ACC112 (cell line): ENCODE measurements around the gene ZBTB7C.

Experiments used
- H2AFZ ChIP-seq: fragments of 200-600 bp; sonication (generic); one replicate; pipeline ENCODE4 v1.6.0; 2017; ENCODE audit warnings: antibody characterized with exemption, low read length; ENCODE audit not compliant: unreplicated experiment
- H3K27ac ChIP-seq: fragments of 200-600 bp; sonication (generic); 2 replicates; pipeline ENCODE4 v1.5.1; 2014; ENCODE audit warnings: low read depth, mild to moderate bottlenecking, antibody characterized with exemption, low read length, moderate library complexity
- H3K27me3 ChIP-seq: fragments of 200-600 bp; sonication (generic); 2 replicates; pipeline ENCODE4 v1.6.1; 2014; ENCODE audit warnings: mild to moderate bottlenecking, antibody characterized with exemption, low read length, moderate library complexity, mixed read lengths; ENCODE audit not compliant: insufficient read depth
- H3K36me3 ChIP-seq: fragments of 200-600 bp; sonication (generic); 2 replicates; pipeline ENCODE4 v1.6.1; 2016; ENCODE audit warnings: mild to moderate bottlenecking, antibody characterized with exemption, low read length, moderate library complexity, mixed read lengths; ENCODE audit not compliant: insufficient read depth
- H3K4me1 ChIP-seq: fragments of 200-600 bp; sonication (generic); one replicate; pipeline ENCODE4 v1.6.1; 2016; ENCODE audit warnings: low read length, mixed read lengths; ENCODE audit not compliant: insufficient read depth, unreplicated experiment, control insufficient read depth
- H3K4me3 ChIP-seq: fragments of 200-600 bp; sonication (generic); 2 replicates; pipeline ENCODE4 v1.5.1; 2014; ENCODE audit warnings: mild to moderate bottlenecking, low read depth, low read length
- H3K79me2 ChIP-seq: fragments of 200-600 bp; sonication (generic); one replicate; pipeline ENCODE4 v1.6.0; 2016; ENCODE audit warnings: low read length; ENCODE audit not compliant: control insufficient read depth, unreplicated experiment, insufficient read depth

ZBTB7C gene

DNA sequence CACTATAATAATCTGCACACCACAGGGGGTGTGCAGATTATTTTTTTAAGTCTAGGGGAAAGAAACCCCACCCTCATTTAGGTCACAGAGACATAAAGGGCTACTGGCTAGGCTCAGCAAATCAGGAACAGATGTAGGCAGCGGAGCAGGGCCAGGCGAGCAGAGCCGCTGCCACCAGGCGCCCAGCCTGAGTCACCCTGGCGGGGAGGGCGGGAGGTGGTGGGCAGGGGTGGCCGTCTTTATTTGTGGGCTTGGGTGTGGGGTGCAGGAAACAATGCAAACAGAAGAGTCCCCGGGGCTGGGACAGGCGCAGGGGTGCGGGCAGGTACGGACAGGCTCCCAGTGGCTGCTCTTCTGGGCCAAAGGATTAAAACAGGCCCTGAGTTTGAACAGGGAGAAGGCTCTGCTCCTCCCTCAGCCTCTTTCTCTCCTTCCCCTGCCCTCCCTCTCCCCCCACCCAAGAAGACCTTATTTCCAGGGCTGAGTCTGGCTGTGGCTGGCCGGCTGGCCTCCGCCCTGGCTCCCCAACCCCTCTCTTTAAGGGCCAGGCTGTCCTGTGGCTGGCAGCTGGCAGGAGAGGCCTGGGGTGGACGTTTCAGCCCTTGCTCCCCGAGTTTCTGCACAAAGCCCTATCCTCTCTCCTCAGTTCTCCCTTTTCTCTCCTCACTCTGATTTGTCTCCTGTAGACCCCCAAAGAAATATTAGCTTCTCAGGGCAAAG is 335.8 kb downstream of the ZBTB7C start:
- no peak overlapping the region for H3K27ac ChIP-seq

DNA sequence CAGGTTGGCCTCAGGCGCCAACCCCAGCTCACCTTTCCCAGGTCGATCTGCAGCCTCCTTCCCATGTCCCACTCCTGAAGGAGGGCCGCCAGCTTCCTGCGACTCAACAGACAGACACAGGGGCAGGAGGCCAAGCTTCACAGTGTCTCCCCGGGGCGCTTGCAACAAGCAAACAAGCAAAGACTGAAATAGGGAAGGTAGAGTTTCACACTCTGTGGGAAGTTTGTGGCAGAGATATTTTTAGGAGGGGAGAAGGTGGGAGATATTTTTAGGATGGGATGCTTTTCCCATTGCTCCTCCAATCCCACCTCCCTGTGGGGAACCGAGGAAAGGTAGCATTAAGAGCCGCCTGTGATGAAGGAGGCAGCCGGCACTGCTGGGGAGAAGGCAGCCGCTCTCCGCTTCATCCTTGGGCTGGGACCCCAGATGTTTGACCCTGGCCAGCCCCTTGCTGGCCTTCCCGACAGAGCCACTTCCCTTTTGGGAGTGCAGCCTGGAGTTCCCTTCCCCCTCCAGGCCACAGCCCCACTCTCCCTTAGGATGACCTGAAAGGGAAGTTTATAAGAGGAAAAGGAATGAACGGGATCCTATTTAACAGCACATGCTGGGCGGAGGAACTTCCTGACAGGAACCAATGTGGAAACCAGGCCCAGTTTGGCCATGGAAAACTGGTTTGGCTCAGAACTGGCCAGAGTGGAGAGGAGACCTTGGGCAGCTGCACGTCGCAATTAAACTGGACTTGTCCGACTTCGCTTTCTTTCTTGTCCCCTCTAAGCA is 336.6 kb downstream of the ZBTB7C start:
- Histone ChIP-seq H3K4me1 (no peaks in the 10 kb centered on the region), H3K79me2 (no peaks in the 10 kb centered on the region), H3K36me3 (no peaks in the 10 kb centered on the region), H3K4me3 (no peak overlapping the region), H3K27ac (no peak overlapping the region), H3K27me3 (peaks cover 70% of the 10 kb centered on the region), H2AFZ (no peak overlapping the region)

More for the DNA sequence above, 335.8 kb downstream of the ZBTB7C start:
- Histone ChIP-seq H2AFZ (no peak overlapping the region), H3K4me3 (no peak overlapping the region), H3K27me3 (peaks cover 70% of the 10 kb centered on the region), H3K79me2 (no peaks in the 10 kb centered on the region), H3K4me1 (no peaks in the 10 kb centered on the region), H3K36me3 (no peaks in the 10 kb centered on the region)

DNA sequence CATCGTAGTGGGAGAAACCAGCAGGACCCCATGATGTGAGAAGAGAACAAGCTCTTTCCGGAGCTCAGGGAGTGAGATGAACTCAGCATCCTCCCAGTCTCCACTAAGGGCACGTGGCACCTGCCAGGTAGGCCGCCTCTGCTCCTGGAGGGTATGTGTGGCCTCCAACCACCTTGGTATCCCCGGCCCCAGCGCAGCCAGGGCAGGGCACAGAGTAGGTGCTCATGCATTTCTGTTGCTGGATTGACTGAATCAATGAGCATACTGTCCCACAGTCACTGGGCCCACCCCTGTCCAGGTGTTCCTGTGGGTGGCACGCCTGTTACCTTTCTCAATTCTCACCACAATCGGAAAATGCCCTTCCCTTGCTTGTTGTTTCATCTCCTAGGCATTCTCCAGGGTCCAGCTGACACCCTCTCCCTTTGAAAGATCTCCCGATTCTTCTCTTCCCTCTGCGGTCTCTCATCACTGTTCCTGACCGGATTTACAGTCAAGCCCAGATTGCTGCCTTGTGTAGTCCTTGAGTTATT is 340.2 kb downstream of the ZBTB7C start:
- no peaks in the 10 kb centered on the region for H3K79me2 ChIP-seq
- no peak overlapping the region for H3K4me3 ChIP-seq
- H3K36me3 ChIP-seq: no peaks in the 10 kb centered on the region
- H3K4me1 ChIP-seq: no peaks in the 10 kb centered on the region
- H3K27ac ChIP-seq: no peak overlapping the region
- no peak overlapping the region for H2AFZ ChIP-seq
- peaks cover 71% of the 10 kb centered on the region for H3K27me3 ChIP-seq

DNA sequence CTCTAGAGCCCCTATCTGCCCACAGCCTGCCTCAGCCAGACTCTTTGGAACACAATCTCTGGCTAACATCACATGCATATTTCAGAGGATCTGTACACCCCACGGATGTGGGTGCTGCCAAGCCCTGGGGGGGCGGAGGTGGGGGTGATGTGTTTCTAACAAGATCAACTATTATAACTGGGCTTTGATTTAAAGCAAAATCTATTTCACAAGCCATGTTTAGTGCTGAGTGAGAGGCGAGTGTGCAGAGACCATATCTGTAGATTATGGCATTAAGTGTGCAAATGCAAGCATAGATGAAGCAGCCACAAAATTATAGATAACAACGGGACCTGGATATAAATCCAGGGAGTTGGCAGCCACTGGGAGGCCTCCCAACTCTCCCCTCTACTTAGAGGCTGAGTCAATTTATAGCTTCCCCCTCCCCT is 342.9 kb downstream of the ZBTB7C start:
- Histone ChIP-seq H3K79me2 (no peaks in the 10 kb centered on the region), H3K4me3 (no peak overlapping the region), H3K27me3 (peaks cover 75% of the 10 kb centered on the region), H3K4me1 (no peaks in the 10 kb centered on the region), H2AFZ (no peak overlapping the region), H3K27ac (no peak overlapping the region), H3K36me3 (no peaks in the 10 kb centered on the region)

DNA sequence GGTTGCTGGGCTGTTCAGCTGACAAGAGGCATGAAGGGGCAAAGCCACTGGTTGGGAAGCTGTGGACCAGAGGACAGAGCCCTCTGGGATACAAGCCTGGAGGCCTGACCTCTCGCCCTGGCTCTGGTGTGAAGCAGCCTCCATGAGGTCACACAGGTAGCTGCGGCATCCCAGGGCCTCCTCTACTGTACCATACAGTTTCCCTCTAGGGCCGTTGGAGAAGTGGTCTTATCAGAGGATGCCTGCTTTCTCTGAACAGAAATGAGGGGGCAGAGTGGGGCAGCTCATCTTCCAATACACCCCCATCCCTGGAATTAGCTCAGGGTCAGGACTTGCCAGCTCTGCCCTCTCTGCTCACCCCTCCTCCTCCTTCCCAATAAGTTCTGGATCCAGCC is 343.6 kb downstream of the ZBTB7C start:
- Histone ChIP-seq H2AFZ (no peak overlapping the region), H3K36me3 (no peaks in the 10 kb centered on the region), H3K4me1 (no peaks in the 10 kb centered on the region), H3K27ac (no peak overlapping the region), H3K4me3 (no peak overlapping the region), H3K79me2 (no peaks in the 10 kb centered on the region), H3K27me3 (peaks cover 75% of the 10 kb centered on the region)

DNA sequence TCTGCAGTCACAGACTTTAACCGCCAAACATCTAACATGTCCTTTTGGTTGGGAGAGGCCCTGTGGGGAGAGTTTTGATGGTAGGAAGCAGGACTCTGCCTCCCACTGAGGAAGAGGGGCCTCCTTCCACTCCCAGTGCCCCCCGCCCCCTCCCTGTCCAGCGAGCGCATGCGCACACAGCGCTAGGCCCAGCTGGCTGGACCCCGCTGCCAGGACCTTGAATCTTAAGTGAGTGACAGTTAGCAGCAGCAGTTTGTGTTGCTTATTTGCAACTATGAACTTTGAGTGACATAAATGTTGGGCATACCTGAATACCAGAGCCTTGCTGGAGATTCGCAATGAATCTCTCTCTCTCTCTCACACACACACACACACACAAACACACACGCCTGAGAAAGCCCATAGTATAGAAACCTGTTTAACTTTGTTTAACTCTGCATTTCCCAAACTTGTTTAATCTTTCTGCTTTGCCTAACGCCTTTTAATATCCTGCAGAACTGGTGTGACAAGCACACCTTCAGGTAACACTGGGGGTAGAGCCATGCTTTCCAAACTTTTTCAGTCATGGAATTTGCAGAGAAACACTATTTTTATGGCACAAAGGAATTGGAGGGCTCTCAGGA is 344.1 kb downstream of the ZBTB7C start:
- H3K27me3 ChIP-seq: peaks cover 75% of the 10 kb centered on the region
- H3K36me3 ChIP-seq: no peaks in the 10 kb centered on the region
- no peak overlapping the region for H3K27ac ChIP-seq
- no peaks in the 10 kb centered on the region for H3K79me2 ChIP-seq
- H3K4me1 ChIP-seq: no peaks in the 10 kb centered on the region
- no peak overlapping the region for H3K4me3 ChIP-seq
- H2AFZ ChIP-seq: no peak overlapping the region

DNA sequence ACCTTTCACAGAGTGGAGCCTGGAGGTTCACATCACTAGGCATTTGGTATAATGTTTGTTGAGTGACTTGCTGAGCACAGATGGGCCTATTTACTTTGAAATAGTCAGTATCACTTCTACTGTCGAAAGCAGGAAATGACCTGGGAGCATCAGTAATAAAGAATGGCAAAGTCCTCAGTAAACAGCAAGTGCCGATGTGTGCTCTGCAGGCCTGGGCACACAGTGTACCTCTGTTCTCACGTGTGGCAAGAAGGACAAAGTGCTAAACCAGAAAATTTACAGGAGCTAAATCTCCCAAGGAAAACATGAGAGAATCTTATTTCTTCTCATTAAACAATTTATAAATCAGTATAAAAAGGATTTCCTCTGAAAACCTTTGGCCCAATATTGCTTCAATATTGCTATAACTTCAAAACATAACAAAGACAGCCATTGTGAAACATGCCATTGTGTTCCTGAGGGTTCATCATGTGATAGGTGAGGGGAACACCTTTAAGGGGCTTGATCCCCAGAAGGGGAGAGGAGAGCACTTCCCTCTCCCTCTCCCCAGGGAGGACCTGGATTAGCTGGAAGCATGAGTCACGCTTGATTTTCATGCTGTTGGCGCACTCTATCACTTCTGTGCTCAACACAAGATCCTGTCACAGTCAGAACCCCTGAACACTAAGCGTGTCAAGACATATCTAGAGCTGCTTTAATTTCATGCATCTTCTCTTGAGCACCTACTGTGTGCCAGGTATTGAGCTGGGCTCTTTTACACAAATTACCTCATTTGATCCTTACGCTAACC is 347.2 kb downstream of the ZBTB7C start:
- Histone ChIP-seq H3K79me2 (no peaks in the 10 kb centered on the region), H3K4me1 (no peaks in the 10 kb centered on the region), H3K4me3 (no peak overlapping the region), H2AFZ (no peak overlapping the region), H3K36me3 (no peaks in the 10 kb centered on the region), H3K27me3 (peaks cover 88% of the 10 kb centered on the region), H3K27ac (no peak overlapping the region)

DNA sequence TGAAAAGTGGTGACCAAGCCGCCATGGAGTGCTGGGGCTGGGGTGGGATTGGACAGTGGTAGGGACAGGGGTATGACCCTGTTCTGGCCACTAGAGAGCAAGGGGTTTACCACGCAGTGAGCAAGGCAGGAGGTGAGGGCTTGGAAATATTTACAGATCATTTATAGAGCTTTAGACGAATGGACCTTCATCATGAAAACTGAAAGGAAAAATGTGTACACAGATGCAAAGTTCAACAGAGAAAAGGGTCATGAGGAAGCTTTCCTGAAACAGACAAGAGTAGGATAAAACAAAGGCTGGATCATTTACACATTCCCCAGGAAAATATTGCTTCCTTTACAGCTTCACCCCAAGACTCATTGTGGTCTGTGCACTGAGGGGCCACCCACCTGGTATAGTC is 348.2 kb downstream of the ZBTB7C start:
- no peaks in the 10 kb centered on the region for H3K79me2 ChIP-seq
- H3K4me3 ChIP-seq: no peak overlapping the region
- no peaks in the 10 kb centered on the region for H3K36me3 ChIP-seq
- no peak overlapping the region for H3K27ac ChIP-seq
- no peak overlapping the region for H2AFZ ChIP-seq
- no peaks in the 10 kb centered on the region for H3K4me1 ChIP-seq
- H3K27me3 ChIP-seq: peaks cover 90% of the 10 kb centered on the region

DNA sequence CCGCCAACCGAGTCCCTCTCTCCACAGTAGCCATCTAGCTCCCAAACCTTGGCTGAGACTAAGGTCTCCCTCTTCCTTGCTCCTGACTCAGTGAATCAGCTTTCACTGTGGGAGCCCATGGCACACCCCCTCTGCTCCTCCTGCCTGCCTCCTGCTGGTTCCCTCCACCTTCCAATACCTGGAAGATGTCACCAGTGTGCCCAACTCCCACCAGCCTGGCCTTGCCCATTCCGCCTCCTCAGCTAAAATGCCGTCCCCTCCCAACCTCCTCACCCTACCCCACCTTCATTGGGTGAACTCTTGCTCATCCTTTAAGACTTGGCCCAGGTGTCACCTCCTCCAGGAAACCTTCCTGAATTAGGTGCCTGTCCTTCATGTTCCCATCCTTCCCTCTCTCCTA is 348.8 kb downstream of the ZBTB7C start:
- H3K4me3 ChIP-seq: no peak overlapping the region
- no peak overlapping the region for H2AFZ ChIP-seq
- no peaks in the 10 kb centered on the region for H3K79me2 ChIP-seq
- no peak overlapping the region for H3K27ac ChIP-seq
- H3K27me3 ChIP-seq: peaks cover 90% of the 10 kb centered on the region
- H3K36me3 ChIP-seq: no peaks in the 10 kb centered on the region
- H3K4me1 ChIP-seq: no peaks in the 10 kb centered on the region

DNA sequence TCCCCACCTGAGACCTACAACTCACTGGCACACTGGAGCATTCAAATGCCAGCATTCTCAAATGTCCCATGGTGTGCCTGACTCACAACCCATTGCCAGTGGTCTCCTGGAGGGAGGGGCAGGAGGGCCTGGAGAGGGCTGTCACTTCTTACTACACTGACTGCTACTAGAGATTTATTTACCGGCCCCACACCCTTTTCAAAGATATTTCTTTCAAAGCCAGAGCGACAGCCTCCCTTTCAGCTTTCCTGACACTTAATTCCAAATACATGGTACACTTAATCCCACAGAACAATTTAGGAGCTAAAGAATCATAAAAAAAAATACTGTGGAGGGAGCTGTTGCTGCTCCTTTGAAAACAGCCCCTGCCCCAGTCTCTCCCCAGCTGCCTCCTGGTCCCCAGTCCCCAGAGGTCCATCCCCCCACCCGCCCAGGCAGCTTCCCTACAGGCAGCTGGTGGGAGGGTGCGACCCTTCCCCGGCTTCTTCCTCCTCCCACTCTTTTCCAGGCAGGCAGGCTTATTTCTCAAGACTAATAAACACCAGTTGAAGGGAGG is 349.6 kb downstream of the ZBTB7C start:
- Histone ChIP-seq H3K79me2 (no peaks in the 10 kb centered on the region), H2AFZ (no peak overlapping the region), H3K27ac (no peak overlapping the region), H3K4me3 (no peak overlapping the region), H3K36me3 (no peaks in the 10 kb centered on the region), H3K27me3 (peaks cover 89% of the 10 kb centered on the region), H3K4me1 (no peaks in the 10 kb centered on the region)
